SH-SY5Y (cell line): Measurements from ENCODE around the gene ATP6V0D1.

Source experiments
- GATA2 ChIP-seq: IDR thresholded peaks from 2 replicates; pipeline ENCODE4 v1.6.1; 2011; ENCODE audit warnings: mild to moderate bottlenecking, low read depth, low read length
- GATA3 ChIP-seq: IDR thresholded peaks from 2 replicates; pipeline ENCODE4 v1.6.1; 2011; ENCODE audit warnings: low read depth, mild to moderate bottlenecking, low read length, moderate library complexity

The ATP6V0D1 gene

DNA sequence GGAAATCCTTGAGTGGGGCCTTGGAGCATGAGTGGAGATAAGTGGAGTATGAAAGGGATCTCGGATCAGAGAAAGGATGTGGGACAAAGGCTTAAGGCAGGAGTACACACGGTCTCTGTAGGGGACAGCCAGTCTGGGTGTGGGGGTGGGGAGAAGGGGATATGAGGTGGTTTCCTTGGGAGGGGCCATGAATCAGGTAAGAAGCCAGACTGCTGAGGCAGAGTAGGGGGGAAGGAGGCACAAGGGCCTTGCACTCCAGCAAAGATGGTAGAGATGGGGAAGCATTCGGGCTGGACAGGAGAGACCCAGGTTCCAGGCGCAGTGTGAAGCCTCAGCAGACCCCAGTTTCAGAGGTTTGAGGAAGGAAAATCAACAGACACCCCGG, 48.5 kb downstream of the ATP6V0D1 start:
- TF ChIP-seq GATA2 (no peak), GATA3 (no peak)

DNA sequence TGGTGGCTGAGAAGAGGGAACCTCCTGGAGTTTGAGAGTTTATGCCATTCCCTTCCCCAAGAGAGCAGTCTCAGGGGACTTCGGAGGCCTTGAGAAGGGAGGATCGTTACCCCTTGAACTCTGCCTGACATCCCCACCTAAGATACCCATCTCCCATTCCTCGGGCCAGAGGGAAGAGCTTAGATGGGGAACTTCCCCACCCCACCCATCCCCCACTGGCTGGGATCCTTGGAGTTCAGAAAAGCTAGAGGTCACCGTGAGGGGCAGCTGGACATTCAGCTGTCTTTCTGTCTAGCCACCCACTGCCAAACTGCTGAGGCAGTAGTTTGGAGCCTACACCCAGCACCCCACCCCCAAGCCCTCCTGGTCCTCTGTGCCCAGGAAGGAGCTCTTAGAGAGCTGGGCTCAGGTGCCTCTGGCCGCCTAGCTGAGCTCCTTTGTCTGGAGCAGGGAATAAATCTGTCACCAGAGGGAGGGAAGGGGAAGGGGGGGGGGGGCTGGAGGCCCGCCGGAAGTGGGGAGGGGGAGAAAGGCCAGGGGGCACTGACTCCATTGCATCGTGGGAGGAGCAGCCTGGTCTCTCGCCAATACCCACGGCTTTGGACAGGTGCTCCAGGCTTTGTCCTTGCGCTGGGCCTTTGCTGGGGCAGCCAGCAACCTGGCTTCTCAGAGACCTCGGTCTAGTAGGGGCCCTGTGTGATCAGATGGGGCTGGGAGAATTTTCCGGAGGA, 49.0 kb downstream of the ATP6V0D1 start:
- no peak for TF ChIP-seq GATA2
- no peak for TF ChIP-seq GATA3

DNA sequence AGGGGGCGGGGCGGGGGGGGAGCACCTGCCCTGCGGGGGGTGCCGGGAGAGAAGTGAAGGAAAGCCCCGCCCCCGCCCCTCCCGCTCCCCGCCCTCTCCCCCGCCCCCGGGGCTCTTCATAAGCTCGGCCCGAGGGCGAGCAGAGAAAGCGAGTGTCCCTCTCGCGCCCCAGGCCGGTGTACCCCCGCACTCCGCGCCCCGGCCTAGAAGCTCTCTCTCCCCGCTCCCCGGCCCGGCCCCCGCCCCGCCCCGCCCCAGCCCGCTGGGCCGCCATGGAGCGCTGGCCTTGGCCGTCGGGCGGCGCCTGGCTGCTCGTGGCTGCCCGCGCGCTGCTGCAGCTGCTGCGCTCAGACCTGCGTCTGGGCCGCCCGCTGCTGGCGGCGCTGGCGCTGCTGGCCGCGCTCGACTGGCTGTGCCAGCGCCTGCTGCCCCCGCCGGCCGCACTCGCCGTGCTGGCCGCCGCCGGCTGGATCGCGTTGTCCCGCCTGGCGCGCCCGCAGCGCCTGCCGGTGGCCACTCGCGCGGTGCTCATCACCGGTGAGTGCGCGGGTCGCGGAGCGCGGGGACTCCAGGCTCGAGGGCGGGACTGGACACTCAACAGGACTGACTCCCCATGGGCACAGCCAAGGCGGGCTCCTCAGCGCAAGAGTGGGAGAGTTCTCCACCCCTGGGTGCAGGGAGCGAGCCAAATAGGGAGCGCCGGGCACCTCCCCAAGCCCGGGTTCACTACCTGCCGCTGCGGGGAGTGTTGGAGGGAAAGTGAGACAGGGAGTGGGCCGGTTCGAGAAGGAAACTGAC, 49.8 kb downstream of the ATP6V0D1 start, which contains the start of gene HSD11B2:
TSS of gene HSD11B2 (plus strand) at position 145 of the 798 bp plus-strand sequence. CDS start at position 273, 128 bp downstream.
- no peak for TF ChIP-seq GATA2
- TF ChIP-seq GATA3 = no peak

DNA sequence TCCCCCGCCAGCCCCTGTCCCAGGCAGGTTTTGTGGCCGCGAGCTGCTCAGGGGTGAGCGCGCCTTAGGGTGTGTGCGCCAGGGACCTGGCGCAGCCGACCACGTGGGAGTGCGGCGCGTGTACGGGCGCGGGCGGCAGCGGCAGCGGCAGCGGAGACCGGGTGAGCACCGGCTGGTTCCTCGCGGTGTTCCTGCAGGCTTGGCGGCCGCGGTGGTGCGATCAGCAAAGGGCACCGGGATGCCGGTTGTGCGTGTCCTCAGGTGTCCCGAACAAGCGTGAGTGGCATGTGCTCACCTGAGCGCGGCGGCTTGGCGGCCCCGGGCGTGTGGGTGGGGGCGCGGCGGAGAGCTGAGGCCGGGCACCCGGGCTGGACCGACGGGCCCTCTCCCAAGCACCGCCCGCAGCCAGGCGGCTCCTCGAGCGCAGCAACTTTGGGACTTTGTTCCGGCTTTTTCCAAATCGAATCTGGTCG, 50.4 kb downstream of the ATP6V0D1 start:
- TF ChIP-seq GATA2 (no peak), GATA3 (no peak)

DNA sequence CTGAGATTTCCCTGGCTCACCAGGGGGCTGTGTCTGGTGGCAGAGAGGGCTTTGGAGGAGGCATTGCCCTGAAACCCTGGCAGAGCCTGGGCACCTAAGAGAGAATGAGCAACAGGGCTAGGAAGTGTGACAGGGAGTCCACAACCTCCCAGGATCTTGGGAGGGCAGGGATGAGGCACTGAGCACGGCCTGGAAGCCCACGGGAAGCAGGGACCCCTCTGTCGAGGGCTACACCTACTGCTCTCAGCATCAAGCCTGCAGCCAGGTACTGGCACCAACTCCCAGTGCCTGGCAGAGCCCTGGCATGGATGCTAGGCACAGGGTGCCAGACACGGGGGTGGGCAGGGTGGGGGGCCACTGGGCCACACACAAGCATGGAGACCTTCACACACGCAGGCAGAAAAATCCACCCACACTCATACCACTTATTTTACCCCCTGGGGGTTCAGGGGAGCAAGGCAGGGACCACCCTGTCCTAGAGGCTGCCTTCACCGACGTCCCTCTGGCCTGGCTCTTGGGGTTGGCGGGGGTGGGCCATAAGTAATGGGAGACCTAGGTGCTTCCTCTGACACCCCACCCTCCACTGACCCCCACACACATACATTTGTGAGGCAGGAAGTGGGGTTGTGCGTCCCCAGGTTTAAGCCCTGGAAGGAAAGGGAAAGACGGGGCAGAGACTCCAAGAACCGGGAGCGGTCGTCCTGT, 51.0 kb downstream of the ATP6V0D1 start:
- no peak for TF ChIP-seq GATA3
- TF ChIP-seq GATA2 = no peak

DNA sequence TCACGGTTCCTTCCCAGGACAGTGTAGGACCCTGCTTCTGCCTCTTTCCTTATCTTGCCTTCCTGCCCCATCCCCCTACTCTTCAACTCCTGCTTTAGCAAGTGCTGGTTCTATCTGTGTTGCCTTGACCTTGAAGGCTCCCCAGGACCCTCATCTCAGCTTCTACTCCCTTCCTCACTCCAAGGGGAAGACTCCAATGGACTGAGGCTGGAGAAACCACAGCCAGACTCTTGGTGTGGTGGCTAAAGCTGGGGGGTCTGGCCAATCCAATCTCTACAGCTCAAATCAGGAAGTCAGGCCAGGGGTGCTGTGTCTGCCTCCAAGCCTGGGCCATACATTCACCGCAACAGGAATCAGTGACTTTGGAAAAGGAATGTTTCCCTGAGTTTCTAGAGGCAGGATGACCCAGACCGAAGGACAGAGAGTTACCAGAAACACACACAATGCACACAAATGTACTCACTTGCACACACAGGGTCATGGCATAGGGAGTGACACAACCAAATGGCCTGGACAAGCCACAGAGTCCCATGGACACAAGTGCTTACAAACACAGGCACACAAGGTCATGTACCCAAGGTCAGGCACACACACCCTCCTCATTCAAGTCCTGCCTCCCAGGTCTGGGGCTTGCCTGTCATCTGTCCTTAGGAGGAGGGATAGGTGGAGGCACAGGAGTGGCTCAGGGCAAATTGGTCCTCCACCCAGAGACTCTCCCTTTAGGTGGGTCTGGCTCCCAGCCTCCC, 51.7 kb downstream of the ATP6V0D1 start:
- TF ChIP-seq GATA2 (no peak), GATA3 (no peak)

DNA sequence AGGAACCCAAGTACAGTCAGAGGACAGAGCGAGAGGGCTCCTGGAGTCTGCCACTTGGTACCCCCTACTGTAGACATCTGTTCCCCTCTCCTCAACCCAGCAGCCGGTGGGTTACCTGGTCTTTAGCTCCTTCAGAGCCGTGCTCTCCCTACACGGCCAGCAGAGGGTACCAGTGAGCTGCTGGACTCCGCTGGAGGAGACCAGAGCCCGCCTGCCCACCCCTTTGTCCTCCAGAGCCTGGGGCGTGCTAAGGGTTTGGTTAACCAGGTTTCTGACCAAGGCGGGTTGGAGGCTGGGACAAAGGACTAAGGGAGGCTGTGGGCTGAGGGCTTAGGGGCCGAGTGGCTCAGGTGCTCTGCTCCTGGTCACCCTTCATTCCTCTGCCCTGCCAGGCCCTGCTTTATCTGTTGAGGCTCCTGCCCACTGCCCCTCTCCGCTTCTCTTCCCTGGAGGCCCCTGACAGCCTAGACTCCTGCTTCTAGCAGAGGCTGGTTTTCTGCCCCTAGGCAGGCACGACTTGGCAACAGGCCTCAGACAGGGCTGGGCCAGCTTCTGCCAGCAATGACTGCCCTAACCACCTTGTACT, 52.7 kb downstream of the ATP6V0D1 start:
- TF ChIP-seq GATA2 = no peak
- no peak for TF ChIP-seq GATA3

DNA sequence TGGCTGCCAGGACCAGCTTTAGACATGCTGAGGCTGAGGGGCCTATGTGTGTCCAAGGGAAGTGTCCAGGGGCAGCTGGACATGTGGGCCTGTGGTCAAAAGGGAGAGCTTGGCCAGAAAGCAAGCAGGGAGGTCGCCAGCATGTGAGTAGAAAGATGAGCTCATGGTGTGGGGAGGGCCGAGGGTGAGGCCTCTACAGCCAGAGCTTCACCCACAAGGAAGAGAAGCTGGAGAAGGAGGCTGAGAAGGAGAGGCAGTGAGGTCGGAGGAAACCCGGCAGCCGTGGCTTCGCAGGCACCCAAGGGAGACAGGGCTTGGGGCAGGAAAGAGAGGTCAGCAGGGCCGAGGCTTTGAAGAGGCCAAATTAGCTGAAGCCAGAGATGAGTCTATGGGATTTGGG, 54.0 kb downstream of the ATP6V0D1 start:
- TF ChIP-seq GATA3 (no peak), GATA2 (no peak)

DNA sequence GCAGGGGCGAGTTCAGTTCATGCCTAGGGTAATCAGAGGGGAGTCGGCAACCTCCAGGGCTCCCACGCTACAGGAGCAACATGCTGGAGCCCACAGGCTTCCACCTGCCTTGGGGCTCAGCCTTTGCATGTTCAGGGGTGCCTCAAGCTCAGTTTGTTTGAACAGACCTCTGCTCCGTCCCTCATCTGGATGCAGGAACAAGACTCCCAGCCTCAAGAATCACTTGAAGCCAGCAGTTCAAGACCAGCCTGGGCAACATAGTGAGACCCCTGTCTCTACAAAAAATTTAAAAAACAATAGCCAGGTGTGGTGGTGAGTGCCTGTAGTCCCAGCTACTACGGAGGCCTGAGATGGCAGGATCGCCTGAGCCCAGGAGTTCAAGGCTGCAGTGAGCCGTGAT, 54.9 kb downstream of the ATP6V0D1 start:
- TF ChIP-seq GATA3 = no peak
- TF ChIP-seq GATA2 = no peak

DNA sequence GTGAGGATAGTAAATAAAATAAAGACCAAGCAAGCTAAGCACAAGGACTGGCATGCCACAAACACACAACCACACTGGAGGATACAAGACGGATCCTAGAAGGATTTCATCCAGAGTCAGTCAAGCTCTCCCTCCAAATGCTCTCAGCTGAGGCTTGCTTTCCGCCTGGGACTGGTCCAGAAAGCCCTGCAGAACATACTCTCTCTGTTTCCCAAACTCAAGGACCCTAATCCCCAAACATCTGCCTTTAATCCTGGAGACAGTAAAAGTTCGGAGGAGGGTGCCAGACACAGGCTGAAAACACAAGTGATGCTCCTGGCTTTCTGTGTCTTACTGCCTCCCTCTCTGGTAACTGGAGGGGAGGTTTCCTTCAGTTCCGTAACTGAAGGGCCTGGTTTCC, 55.4 kb downstream of the ATP6V0D1 start:
- TF ChIP-seq GATA3 (no peak), GATA2 (no peak)

DNA sequence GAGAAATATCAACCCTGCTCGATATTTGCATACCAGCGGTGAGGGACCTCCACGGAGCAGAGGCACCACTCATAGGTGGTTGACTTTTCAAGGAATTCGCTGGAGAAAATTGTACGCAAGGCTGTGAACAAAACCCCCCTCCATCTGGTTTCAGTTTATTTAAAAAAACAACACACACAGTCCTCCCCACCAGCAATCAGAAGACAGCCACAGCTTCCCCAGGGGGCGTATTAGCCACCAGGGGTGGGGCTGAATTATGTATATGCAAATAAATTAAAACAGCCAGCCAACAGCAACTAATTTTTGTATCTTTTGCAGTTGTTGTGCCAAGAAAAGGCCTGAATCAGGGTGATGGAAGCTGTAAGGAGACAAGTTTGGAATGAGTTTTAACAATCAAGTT, 55.9 kb downstream of the ATP6V0D1 start:
- no peak for TF ChIP-seq GATA3
- no peak for TF ChIP-seq GATA2

DNA sequence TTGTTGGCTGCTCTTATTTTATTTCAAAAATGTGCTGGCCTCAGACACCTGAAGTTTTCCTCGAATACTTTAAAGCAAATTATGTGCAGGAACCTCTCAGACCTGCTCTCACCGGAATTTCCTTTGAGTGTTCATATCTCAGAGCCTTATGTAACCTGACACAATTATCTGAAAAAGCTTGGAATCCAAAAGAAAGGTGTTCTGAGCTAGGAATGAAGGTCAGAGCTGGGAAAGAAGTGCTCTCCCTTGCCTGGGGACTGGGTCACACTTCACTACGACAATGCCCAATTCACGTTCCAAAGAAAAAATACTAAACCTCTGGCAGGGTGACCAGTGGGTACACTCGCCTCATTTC, 56.7 kb downstream of the ATP6V0D1 start:
- TF ChIP-seq GATA3 (no peak), GATA2 (no peak)

DNA sequence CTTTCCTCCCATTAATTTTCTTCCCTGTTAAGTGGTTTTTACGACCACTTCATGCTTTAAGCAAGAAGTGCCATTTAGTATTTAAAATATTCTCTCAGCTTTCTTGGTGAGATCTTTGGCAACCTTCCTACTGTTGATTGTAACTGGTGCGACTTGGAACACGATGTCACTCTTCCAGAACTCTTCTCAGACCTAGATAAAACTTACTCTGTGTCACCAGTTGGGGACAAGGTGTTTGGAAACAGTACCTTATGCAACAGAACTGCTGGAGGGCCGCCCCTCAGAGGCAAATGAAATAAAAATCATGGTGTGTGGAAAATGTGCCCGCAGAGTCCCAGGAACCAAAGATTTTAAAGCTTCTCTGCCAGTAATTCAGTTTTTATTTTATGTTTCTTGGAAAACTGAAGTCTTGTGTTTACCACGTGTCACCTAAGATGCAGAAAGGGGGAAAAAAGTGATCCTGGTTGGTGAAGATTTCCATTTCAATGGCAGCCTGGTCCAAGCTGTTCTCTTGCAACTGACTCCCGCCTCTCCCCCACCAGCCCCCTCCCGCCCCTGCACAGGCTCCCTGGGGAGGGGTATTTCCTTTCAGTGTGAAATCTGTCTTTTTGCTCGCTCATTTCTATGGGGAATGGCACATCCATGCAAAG, 57.2 kb downstream of the ATP6V0D1 start:
- no peak for TF ChIP-seq GATA2
- TF ChIP-seq GATA3 = no peak
